A549 treated with CORT108297 at 1 μM for 4 hours (cell line): ENCODE data around the gene PKN3. TPM values are rescaled to one million over a fixed set of nuclear protein-coding genes. Genes with fewer than 3 reads are reported as not detected.

ENCODE experiments used
- total RNA-seq: library from RNA; stranded (reverse); fragments of 200-300 nt; extraction: Qiagen RNA extraction; gene quantifications from 5 replicates; pipeline ENCODE4 v1.2.3, GENCODE V29; 2022

The PKN3 gene
- total RNA-seq: 11.0 to 19.9 TPM (median 15.3 TPM) in 5 replicates

GRCh38 chr9:128702445-128702948 is at the start of gene PKN3:
Gene PKN3 (plus strand): TSS chr9:128702503. CDS start chr9:128702916, 413 bp downstream.

GRCh38 chr9:128656416-128657343 is 45.6 kb upstream of the PKN3 start, which contains the start of gene DYNC2I2:
Gene DYNC2I2 (minus strand): TSS chr9:128656847. CDS start chr9:128656726, 121 bp downstream.

GRCh38 chr9:128688501-128689292 is 13.6 kb upstream of the PKN3 start, which contains the start of gene SET:
Gene SET (plus strand): TSS chr9:128689222. CDS start chr9:128689583, 361 bp downstream.

GRCh38 chr9:128723866-128724743 is 21.8 kb downstream of the PKN3 start, which contains the start of gene ZDHHC12:
Gene ZDHHC12 (minus strand): TSS chr9:128724127. CDS start chr9:128724093, 34 bp downstream.

Other genes with a start within 250 kb of the PKN3 start
- 26.0 to 31.1 TPM (median 28.6 TPM) in 5 replicates for gene ODF2, start 246.5 kb upstream of the PKN3 start, total RNA-seq
- gene GLE1, start 197.8 kb upstream of the PKN3 start, total RNA-seq: 28.7 to 31.7 TPM (median 30.8 TPM) in 5 replicates
- gene SPTAN1, start 149.9 kb upstream of the PKN3 start, total RNA-seq: 142 to 153 TPM (median 151 TPM) in 5 replicates
- 92.7 to 147 TPM (median 145 TPM) in 5 replicates for gene DYNC2I2, start 45.7 kb upstream of the PKN3 start, total RNA-seq
- gene SET, start 13.3 kb upstream of the PKN3 start, total RNA-seq: 387 to 607 TPM (median 394 TPM) in 5 replicates
- 60.2 to 98.7 TPM (median 96.0 TPM) in 5 replicates for gene ZDHHC12, start 21.6 kb downstream of the PKN3 start, total RNA-seq
- 11.2 to 18.4 TPM (median 16.6 TPM) in 5 replicates for gene ZER1, start 69.4 kb downstream of the PKN3 start, total RNA-seq
- 20.5 to 24.0 TPM (median 21.2 TPM) in 5 replicates for gene TBC1D13, start 84.8 kb downstream of the PKN3 start, total RNA-seq
- gene ENDOG, start 116.0 kb downstream of the PKN3 start, total RNA-seq: 15.4 to 33.8 TPM (median 31.7 TPM) in 5 replicates
- gene SPOUT1, start 127.3 kb downstream of the PKN3 start, total RNA-seq: 22.9 to 50.2 TPM (median 44.3 TPM) in 5 replicates
- 8.4 to 10.0 TPM (median 9.5 TPM) in 5 replicates for gene KYAT1, start 179.4 kb downstream of the PKN3 start, total RNA-seq
- gene LRRC8A, start 179.6 kb downstream of the PKN3 start, total RNA-seq: 41.0 to 52.8 TPM (median 50.0 TPM) in 5 replicates
- gene PHYHD1, start 218.5 kb downstream of the PKN3 start, total RNA-seq: not detected in 5 replicates
- gene DOLK, start 245.1 kb downstream of the PKN3 start, total RNA-seq: 28.8 to 39.6 TPM (median 36.4 TPM) in 5 replicates
- gene NUP188, start 245.2 kb downstream of the PKN3 start, total RNA-seq: 36.0 to 42.7 TPM (median 40.0 TPM) in 5 replicates